ENCODE results near the gene ATG2A.
A peak's percentile ranks its signal among the peaks of the same experiment; 100 is the strongest.

ATG2A gene

GRCh38 chr11:64885367-64886286, 31.4 kb downstream of the ATG2A start:
- DNase-seq (ENCODE audit: low read depth) = no peak

- DNase-seq (ENCODE audit: low read depth) = no peak
Observed at GRCh38 chr11:64884019-64884418, 33.0 kb downstream of the ATG2A start.

GRCh38 chr11:64883575-64883974, 33.4 kb downstream of the ATG2A start:
- no peak for DNase-seq (ENCODE audit: low read depth)

- DNase-seq (ENCODE audit: low read depth) = no peak
Observed at GRCh38 chr11:64882243-64882642, 34.8 kb downstream of the ATG2A start.

GRCh38 chr11:64881476-64881875, 35.5 kb downstream of the ATG2A start:
- DNase-seq (ENCODE audit: low read depth) = no peak

GRCh38 chr11:64880240-64881001, 36.6 kb downstream of the ATG2A start:
- DNase-seq (ENCODE audit: low read depth) = no peak

- no peak for DNase-seq (ENCODE audit: low read depth)
Observed at GRCh38 chr11:64879244-64879900, 37.6 kb downstream of the ATG2A start.

GRCh38 chr11:64878494-64879243, 38.3 kb downstream of the ATG2A start, which contains the start of gene EHD1:
Gene EHD1, minus strand, starts transcription at chr11:64878621. Its CDS starts 157 bp downstream, at chr11:64878464.
- peak; percentile 99 for DNase-seq (ENCODE audit: low read depth)

GRCh38 chr11:64878223-64878493, 38.9 kb downstream of the ATG2A start:
- no peak for DNase-seq (ENCODE audit: low read depth)

GRCh38 chr11:64877390-64878222, 39.4 kb downstream of the ATG2A start:
- DNase-seq (ENCODE audit: low read depth) = no peak

- no peak for DNase-seq (ENCODE audit: low read depth)
Observed at GRCh38 chr11:64876835-64877341, 40.1 kb downstream of the ATG2A start.

GRCh38 chr11:64876229-64876750, 40.7 kb downstream of the ATG2A start:
- no peak for DNase-seq (ENCODE audit: low read depth)

- DNase-seq (ENCODE audit: low read depth) = no peak
Observed at GRCh38 chr11:64875369-64876228, 41.4 kb downstream of the ATG2A start.

GRCh38 chr11:64874308-64875240, 42.4 kb downstream of the ATG2A start:
- no peak for DNase-seq (ENCODE audit: low read depth)

GRCh38 chr11:64872790-64873488, 44.1 kb downstream of the ATG2A start:
- DNase-seq (ENCODE audit: low read depth) = no peak

- DNase-seq (ENCODE audit: low read depth) = no peak
Observed at GRCh38 chr11:64871492-64871891, 45.5 kb downstream of the ATG2A start.

- no peak for DNase-seq (ENCODE audit: low read depth)
Observed at GRCh38 chr11:64870893-64871466, 46.0 kb downstream of the ATG2A start.

Measured in stimulated activated CD8-positive, alpha-beta memory T cell treated with anti-CD3 and anti-CD28 coated beads, Interleukin-4, amount 100 ng/mL, for 24 hours (primary cell).